HG03354 (cell line): Measurements from ENCODE around the gene DNAJB6.
A peak's percentile ranks its signal among the peaks of the same experiment; 100 is the strongest.

ENCODE experiments used
- ATAC-seq: cut with Tn5 transposase; IDR thresholded peaks from one replicate; pipeline ENCODE4 v1.9.1; 2021; ENCODE audit warnings: mild to moderate bottlenecking; ENCODE audit not compliant: unreplicated experiment, poor library complexity, severe bottlenecking

DNAJB6 gene

DNA sequence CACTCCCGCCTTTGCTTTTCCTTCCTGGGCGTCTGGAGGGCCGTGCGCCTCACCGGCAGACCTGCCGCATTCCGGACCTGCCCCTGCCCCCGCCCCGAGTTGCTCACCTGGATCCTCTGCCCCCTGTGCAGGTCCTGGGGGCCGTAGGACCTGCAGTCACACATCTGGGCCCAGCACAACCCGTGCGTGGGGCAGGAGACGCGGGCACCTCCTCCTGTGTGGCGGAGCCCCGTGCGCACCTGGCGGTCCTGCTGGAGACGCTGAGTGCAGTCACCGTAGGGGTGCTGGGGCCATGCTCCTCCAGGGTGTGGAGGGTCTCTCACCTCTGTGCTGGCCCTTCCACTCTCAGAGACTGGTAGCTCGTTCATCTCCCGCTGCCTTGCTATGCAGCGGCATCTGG is 85.5 kb downstream of the DNAJB6 start:
- ATAC-seq: no peak

DNA sequence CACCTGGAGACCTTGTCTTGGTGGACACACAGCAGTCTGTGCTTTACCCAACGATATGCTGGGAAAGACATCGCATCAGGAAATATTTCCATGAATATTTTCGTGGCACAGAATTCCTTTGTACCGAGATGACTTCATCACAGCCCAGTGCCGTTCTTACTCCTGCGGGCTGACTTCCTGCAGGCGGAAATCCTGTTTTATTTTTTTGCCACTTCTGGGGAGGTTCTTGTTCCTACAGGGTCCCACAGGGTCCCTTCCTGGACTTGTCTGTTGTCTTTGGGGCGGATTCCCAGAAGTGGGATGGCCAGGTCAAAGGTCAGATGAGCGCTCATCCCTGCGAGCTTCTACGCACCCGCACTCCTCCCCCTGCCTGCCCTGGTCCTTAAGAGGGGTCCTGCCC is 86.5 kb downstream of the DNAJB6 start:
- ATAC-seq: no peak

- ATAC-seq: no peak
These were observed 87.2 kb downstream of the DNAJB6 start for GRCh38 chr7:157423886-157424565.

GRCh38 chr7:157425137-157425731 is 88.4 kb downstream of the DNAJB6 start:
- ATAC-seq: no peak

GRCh38 chr7:157425761-157426160 is 89.0 kb downstream of the DNAJB6 start:
- no peak for ATAC-seq

DNA sequence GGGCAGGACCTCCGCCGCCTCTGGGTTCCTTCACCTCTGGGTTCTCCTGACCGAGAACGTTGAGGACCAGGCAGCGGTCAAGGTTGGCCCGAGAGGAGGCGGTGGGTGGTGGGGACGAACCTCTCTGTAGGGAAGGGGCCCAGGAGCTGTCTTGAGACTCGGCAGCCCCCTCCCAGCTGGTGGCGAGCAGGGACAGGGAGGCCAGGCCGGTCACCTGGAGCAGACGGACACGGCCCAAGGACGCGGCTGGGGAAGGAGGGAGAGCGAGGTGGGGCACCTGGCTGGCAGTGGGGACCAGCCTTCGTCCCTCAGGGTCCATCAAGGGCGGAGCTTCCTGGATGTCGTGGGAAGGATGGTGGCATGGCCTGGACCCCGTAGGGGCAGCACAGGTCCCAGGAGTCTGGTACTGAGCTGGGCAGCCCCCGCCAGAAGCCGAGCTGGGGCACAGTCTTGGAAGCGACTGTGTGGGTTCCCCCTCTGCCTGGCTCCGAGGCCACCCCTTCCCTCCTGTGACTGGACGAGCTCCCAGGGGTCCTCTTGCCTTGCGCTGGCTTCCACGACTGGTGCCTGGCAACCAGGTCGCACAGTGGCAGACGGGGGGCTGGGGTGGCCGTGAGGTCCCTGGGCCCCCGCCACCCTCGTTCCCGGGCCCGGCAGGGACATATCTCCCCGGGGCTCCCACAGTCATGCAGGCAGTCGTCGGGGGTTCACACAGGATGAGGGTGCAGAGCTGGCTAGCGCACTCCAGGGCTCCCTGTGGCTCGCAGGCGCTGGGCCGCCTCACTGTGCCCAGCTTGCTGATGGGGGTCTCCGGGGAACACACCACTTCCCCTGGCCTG is 89.9 kb downstream of the DNAJB6 start:
- no peak for ATAC-seq

- ATAC-seq: no peak
These were observed 91.2 kb downstream of the DNAJB6 start for GRCh38 chr7:157427811-157428553.

DNA sequence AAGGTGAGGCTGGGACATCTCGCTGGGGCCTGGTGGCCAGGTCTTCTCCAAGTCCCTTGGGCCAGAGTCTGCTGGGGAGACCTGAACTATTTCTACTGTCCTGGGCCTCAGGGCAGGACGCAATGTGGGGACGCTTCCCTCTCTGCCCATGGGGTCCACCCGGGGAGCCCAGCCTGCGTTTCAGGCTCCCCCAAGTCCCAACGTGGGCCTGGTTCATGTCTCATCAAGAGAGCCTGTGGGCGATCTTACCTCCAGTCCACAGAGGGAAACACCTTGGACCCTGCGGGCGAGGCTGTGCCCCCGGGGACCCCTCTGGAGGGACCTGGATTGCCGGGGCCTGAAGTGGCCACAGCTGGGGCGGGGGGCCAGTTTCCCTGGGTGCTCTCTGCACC is 91.7 kb downstream of the DNAJB6 start:
- ATAC-seq: no peak

DNA sequence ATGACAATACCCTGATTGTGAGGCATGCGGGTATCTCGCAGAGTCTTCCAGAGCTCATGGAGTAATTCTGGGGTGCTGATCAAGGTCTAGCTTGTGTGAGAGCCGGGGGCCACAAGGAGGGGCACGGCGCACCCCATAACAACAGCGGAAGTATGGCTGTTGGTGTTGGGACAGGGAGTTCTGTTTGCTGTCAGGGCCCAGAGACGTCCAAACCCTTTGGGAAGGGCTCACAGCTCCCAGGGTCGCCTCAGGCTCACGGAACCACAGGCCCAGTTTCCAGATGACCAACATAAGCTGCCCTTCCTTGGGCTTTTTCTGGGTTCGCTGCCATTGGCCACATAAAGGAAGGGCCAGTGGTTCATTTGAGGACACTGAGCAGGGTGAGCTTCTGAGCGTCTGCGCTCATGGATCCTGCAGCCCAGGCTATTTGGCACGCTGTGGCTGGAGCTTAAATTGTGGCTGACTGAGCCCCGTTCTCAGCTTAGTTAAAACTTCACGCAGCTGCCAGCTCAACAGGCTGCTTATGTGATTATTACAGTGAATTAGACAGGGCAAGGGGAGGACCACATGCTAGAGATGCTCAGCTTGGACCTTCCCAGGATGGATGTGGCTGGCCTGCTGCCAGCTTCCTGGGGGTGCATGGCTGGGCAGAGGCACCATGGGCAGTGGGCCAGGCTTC is 92.3 kb downstream of the DNAJB6 start:
- no peak for ATAC-seq

DNA sequence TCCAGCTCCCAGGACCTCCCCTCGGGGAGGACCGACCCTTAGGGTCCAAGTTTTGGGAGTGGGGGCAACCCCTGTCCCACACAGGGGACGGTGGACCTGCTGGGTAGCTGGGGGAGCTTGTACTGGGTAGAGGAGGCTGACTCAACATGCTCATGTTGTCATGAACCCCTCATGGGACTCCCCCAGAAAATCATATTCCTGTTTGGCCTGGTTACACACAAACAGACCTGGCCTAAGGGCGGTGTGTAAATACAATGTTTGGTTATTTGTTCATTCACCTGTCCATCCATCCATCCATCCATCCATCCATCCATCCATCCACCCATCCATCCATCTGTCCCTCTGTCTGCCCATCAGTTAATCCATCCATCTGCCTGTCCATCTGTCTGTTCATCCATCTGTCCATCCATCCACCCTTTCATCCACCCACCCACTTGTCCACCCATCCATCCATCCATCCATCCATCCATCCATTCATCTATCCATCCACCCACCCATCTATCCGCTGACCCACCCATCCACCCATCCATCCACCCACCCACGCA is 92.9 kb downstream of the DNAJB6 start:
- ATAC-seq: no peak

- no peak for ATAC-seq
These were observed 93.9 kb downstream of the DNAJB6 start for GRCh38 chr7:157430721-157431120.

DNA sequence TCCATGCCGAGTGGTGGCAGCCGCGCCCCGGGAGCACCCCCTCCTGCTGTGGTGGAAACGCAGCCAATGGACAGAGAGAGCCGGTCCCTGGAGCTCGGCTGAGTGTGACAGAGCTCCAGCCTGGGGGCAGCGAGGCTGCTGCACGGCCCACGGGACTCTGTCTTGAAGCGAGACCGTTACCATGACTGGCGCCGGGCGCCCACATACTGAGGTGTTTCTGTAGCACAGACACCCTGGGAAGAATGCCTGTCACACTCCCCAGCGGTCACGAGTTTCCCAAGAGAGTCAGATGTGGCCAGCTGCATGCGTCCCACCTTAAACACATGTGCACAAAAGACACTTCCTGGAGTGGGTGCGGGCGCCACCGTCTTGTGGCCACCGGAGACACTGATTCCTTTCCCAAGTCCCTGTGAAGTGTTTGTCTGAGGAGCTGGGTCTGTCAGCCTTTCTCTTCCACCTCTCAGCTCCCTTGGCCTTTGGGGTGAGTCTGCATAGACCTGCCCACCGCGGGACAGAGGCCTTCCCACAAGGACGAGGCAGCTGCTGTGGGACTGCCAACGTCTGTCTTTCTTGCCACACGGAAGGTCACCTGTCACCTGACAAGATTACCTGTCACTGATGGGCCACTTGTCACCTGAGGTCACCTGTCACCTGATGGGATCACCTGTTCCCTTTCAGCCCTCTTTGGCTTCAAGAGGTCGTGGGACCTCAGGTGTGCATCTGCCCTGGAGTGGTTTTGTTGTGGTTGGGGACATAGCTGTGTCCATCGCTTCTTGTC is 94.6 kb downstream of the DNAJB6 start:
- no peak for ATAC-seq

DNA sequence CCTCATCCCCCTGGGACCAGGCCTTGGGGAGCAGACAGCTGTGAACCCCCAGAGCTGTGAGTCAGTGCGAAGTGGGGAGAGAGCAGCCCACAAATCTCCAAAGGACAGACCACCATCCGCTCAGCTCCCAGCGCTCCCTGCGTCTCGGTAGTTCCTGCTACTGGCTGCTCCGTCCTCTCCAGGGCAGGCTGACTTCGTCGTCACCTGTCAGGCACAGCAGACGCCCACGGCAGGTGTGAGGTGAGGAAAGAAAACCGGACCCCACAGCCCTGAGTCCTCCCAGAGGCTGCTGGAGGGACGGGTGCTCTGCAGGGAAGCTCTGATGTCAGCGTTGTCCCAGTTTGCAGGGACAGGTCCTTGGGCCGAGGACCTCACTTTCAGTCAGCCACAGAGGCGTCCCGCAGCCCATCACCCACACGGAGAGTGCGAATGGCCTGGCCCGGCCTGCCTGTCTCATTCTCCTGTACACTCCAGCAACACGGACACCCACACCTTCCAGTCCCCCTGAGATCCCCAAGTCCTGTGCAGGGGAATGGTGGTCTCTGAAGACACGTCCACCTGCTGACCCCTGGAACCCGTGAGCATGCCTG is 95.2 kb downstream of the DNAJB6 start:
- ATAC-seq: no peak

- ATAC-seq: peak; percentile 19
These were observed 95.7 kb downstream of the DNAJB6 start for GRCh38 chr7:157432541-157432956.

GRCh38 chr7:157432957-157433576 is 96.3 kb downstream of the DNAJB6 start:
- ATAC-seq: peak; percentile 70

GRCh38 chr7:157433628-157434027 is 96.8 kb downstream of the DNAJB6 start:
- ATAC-seq: no peak

- no peak for ATAC-seq
These were observed 97.4 kb downstream of the DNAJB6 start for GRCh38 chr7:157434231-157434630.

DNA sequence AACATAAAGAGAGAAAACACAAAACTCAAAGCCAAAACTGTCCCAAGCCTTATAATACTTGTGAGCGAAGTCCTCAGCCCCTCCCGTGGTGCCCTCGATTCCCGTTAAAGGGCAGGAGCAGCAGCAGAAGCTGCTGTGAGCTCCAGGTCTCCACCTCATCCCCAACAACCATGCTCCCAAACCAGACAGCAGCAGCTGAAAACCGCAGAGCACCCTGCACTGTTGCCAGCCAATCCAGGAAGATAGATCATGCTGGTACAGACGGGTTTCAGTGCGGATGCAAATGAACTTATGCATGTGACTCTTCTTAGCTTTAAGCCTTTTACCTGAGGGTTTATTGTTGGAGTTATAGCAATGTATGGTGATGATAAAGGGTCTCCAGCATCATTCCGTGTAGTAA is 97.9 kb downstream of the DNAJB6 start:
- no peak for ATAC-seq
